ENCODE data around the gene PPP1R15B. TPM values are rescaled to one million over a fixed set of nuclear protein-coding genes. Genes with fewer than 3 reads are reported as not detected.

Gene PPP1R15B
- total and polyA plus RNA-seq, 2 of the 4 experiments (the other 2 are of a cell fraction), result 14.9 to 15.0 TPM

DNA sequence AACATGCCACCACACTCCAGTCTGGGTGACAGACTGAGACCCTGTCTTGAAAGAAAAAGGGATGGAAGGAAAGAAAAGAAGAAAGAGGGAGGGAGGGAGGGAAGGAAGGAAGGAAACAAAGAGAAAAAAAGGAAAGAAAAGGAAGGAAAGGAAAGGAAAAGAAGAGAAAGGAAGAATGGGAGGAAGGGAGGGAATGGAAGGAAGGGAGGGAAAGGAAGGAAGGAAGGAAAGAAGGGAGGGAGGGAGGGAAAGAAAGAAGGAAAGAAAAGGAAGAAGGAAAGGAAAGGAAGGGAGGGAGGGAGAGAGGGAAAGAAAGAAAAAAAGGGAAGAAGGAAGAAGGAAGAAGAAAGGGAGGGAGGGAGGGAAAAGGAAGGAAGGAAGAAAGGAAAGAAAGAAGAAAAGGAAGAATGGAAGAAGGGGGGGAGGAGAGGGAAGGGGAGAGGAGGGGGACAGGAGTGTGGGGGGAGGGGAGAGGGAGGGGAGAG lies 5.0 kb upstream of the PPP1R15B start (continued):
- TF ChIP-seq CEBPB (IDR thresholded peaks at IDR 0.05; ENCODE audit: low read depth, low read length), result no peak
- no peak for TF ChIP-seq MXI1 (IDR thresholded peaks at IDR 0.05; ENCODE audit: borderline replicate concordance, low read depth, low read length)

DNA sequence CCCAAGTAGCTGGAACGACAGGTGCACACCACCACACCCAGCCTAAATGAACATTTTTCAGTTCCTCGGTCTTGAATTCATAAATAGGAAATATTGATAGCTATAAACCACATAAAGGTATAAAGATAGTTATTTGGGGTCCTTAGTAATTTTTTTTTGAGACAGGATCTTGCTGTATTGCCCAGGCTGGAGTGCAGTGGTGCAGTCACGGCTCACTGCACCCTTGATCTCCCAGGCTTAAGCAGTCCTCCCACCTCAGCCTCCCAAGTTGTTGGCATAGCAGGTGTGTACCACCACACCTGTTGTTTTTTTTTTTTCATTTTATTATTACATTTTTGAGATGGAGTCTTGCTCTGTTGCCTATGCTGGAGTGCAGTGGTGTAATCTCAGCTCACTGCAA lies 3.7 kb upstream of the PPP1R15B start:
- Histone ChIP-seq H3K4me1 (ENCODE audit: control insufficient read depth, insufficient read depth, low read length) (peaks cover 17% of the 10 kb centered on the region), H2BK20ac (ENCODE audit: low read depth, low read length) (no peak overlapping the region), H3K14ac (replicated peaks; ENCODE audit: low read depth, low read length) (no peak overlapping the region), H3K9ac (ENCODE audit: low read depth, low read length) (no peak overlapping the region), H2BK15ac (ENCODE audit: low read depth, low read length) (no peak overlapping the region), H4K5ac (ENCODE audit: low read depth, low read length) (no peak overlapping the region), H2BK120ac (ENCODE audit: low read depth, low read length) (no peak overlapping the region), H3K79me1 (ENCODE audit: low read depth in 1 of 2, low read length in 2 of 2) (peaks cover 0 to 19% of the 10 kb centered on the region in 2 experiments; a peak in 2 of 4 replicates), H2AK5ac (ENCODE audit: low read depth, low read length) (no peak overlapping the region), H3K9me3 (ENCODE audit: control insufficient read depth, insufficient read depth, low read length) (no peaks in the 10 kb centered on the region), H3K23ac (ENCODE audit: low read depth, low read length) (no peak overlapping the region), H2AK9ac (replicated peaks; ENCODE audit: low read depth, low read length, poor library complexity) (no peak overlapping the region), H4K8ac (ENCODE audit: low read depth in 2 of 2, low read length in 2 of 2) (no peak overlapping the region), H2BK5ac (ENCODE audit: low read depth, low read length, poor library complexity, severe bottlenecking) (no peak overlapping the region), H3K9me1 (ENCODE audit: insufficient read depth, low read length) (peaks cover 11% of the 10 kb centered on the region; the same call in 1 of the 2 replicates), H3K4me2 (ENCODE audit: low read depth, low read length) (no peak overlapping the region), H3K27ac (ENCODE audit: insufficient read depth, low read length) (no peak overlapping the region), H4K91ac (ENCODE audit: insufficient read depth, low read depth, low read length) (no peak overlapping the region), H2AFZ (replicated peaks; ENCODE audit: low read length, poor library complexity) (no peak overlapping the region), H3K27me3 (ENCODE audit: control insufficient read depth, insufficient read depth, low read length) (no peaks in the 10 kb centered on the region), H3K4me3 (ENCODE audit: insufficient read depth, low read depth, low read length) (no peak overlapping the region), H3K36me3 (ENCODE audit: control insufficient read depth, insufficient read depth, low read length) (no peaks in the 10 kb centered on the region), H3K56ac (ENCODE audit: extremely low read depth, insufficient read depth, low read length) (no peak overlapping the region), H3K18ac (ENCODE audit: low read depth, low read length) (no peak overlapping the region), H3K4ac (ENCODE audit: low read depth, low read length) (no peak overlapping the region), H4K20me1 (ENCODE audit: insufficient read depth, low read length) (peaks cover 12% of the 10 kb centered on the region)
- in situ Hi-C loops (cut with MboI; ENCODE audit: low sequenced_read_pairs) (no loop called here), intact Hi-C loops (cut with micrococcal nuclease) (no loop called here), dilution Hi-C loops (cut with HindIII; ENCODE audit: low sequenced_read_pairs, unreplicated experiment) (no loop called here)
- ATAC-seq (ENCODE audit: low read depth) (no peak), DNase-seq (no peak)
- ChIA-PET POLR2A (ENCODE audit: unreplicated experiment) (no interaction called here), CTCF (no interaction called here)
- BruUV-seq (replicated peaks), result no TSS peak
- WGBS, 2 experiments (ENCODE audit: extremely low coverage in 2 of 2, insufficient read length in 1 of 2), result no CpG with 5 or more reads among the region's 3 CpGs
- TF ChIP-seq CEBPB (IDR thresholded peaks at IDR 0.05; ENCODE audit: low read depth, low read length) (no peak), RCOR1 (IDR thresholded peaks at IDR 0.05; ENCODE audit: insufficient replicate concordance, low read length) (no peak), MAZ (IDR thresholded peaks at IDR 0.05; ENCODE audit: borderline replicate concordance, low read depth, low read length) (no peak), RFX5 (IDR thresholded peaks at IDR 0.05; ENCODE audit: low read depth, low read length) (no peak), SMC3 (IDR thresholded peaks at IDR 0.05; ENCODE audit: low read depth, low read length) (no peak), MAFK (IDR thresholded peaks at IDR 0.05; ENCODE audit: low read depth, low read length) (no peak), POLR2A (IDR thresholded peaks at IDR 0.05; ENCODE audit: low read depth, low read length) (no peak), RAD21 (IDR thresholded peaks at IDR 0.05; ENCODE audit: low read length) (no peak), BHLHE40 (IDR thresholded peaks at IDR 0.05; ENCODE audit: low read depth, low read length) (no peak), NFE2L2 (IDR thresholded peaks at IDR 0.05; ENCODE audit: low read depth, low read length) (no peak), CHD1 (IDR thresholded peaks at IDR 0.05; ENCODE audit: low read depth, low read length) (no peak)
- TF ChIP-seq, protein P1, sequence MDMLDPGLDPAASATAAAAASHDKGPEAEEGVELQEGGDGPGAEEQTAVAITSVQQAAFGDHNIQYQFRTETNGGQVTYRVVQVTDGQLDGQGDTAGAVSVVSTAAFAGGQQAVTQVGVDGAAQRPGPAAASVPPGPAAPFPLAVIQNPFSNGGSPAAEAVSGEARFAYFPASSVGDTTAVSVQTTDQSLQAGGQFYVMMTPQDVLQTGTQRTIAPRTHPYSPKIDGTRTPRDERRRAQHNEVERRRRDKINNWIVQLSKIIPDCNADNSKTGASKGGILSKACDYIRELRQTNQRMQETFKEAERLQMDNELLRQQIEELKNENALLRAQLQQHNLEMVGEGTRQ (IDR thresholded peaks at IDR 0.05; ENCODE audit: low read depth, low read length), result no peak
- TF ChIP-seq, protein P2, sequence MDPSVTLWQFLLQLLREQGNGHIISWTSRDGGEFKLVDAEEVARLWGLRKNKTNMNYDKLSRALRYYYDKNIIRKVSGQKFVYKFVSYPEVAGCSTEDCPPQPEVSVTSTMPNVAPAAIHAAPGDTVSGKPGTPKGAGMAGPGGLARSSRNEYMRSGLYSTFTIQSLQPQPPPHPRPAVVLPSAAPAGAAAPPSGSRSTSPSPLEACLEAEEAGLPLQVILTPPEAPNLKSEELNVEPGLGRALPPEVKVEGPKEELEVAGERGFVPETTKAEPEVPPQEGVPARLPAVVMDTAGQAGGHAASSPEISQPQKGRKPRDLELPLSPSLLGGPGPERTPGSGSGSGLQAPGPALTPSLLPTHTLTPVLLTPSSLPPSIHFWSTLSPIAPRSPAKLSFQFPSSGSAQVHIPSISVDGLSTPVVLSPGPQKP (IDR thresholded peaks at IDR 0.05; ENCODE audit: borderline replicate concordance, low read depth, low read length), result no peak
- TF ChIP-seq, protein P3, sequence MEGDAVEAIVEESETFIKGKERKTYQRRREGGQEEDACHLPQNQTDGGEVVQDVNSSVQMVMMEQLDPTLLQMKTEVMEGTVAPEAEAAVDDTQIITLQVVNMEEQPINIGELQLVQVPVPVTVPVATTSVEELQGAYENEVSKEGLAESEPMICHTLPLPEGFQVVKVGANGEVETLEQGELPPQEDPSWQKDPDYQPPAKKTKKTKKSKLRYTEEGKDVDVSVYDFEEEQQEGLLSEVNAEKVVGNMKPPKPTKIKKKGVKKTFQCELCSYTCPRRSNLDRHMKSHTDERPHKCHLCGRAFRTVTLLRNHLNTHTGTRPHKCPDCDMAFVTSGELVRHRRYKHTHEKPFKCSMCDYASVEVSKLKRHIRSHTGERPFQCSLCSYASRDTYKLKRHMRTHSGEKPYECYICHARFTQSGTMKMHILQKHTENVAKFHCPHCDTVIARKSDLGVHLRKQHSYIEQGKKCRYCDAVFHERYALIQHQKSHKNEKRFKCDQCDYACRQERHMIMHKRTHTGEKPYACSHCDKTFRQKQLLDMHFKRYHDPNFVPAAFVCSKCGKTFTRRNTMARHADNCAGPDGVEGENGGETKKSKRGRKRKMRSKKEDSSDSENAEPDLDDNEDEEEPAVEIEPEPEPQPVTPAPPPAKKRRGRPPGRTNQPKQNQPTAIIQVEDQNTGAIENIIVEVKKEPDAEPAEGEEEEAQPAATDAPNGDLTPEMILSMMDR (conservative IDR thresholded peaks at IDR 0.05; ENCODE audit: low read depth, low read length), result no peak
